Gastroesophageal sphincter (tissue), 3 donors: ENCODE results near the gene HCN1.

Experiments used
- EP300 ChIP-seq: sonication (generic); formaldehyde crosslinking; IDR thresholded peaks from one replicate; pipeline ENCODE4 v1.6.1; 2017; ENCODE audit warnings: antibody characterized with exemption, mild to moderate bottlenecking
- POLR2A ChIP-seq, 2 donors: fragments of 450-650 bp; IDR thresholded peaks; one replicate each; pipeline ENCODE4 v1.6.1; 2017; ENCODE audit warnings: antibody characterized with exemption in 2 of 2, mild to moderate bottlenecking in 2 of 2, moderate library complexity in 1 of 2
- POLR2AphosphoS5 ChIP-seq: sonication (generic); formaldehyde crosslinking; IDR thresholded peaks from one replicate; pipeline ENCODE4 v1.6.1; 2017; ENCODE audit warnings: antibody characterized with exemption
- TF ChIP-seq, protein P1 (sequence below), 4 experiments: fragments of 200-600 bp in 2 of 4; fragments of 450-650 bp in 2 of 4; sonication (generic) in 1 of 4; IDR thresholded peaks; one replicate each; pipeline ENCODE4 v1.5.1; 2017 to 2019; ENCODE audit warnings: antibody characterized with exemption in 4 of 4, mild to moderate bottlenecking in 2 of 4, moderate library complexity in 2 of 4

- no peak for TF ChIP-seq POLR2A (IDR thresholded peaks at IDR 0.05)
- no peak for TF ChIP-seq POLR2AphosphoS5
- no peak for TF ChIP-seq EP300
- TF ChIP-seq, protein P1, sequence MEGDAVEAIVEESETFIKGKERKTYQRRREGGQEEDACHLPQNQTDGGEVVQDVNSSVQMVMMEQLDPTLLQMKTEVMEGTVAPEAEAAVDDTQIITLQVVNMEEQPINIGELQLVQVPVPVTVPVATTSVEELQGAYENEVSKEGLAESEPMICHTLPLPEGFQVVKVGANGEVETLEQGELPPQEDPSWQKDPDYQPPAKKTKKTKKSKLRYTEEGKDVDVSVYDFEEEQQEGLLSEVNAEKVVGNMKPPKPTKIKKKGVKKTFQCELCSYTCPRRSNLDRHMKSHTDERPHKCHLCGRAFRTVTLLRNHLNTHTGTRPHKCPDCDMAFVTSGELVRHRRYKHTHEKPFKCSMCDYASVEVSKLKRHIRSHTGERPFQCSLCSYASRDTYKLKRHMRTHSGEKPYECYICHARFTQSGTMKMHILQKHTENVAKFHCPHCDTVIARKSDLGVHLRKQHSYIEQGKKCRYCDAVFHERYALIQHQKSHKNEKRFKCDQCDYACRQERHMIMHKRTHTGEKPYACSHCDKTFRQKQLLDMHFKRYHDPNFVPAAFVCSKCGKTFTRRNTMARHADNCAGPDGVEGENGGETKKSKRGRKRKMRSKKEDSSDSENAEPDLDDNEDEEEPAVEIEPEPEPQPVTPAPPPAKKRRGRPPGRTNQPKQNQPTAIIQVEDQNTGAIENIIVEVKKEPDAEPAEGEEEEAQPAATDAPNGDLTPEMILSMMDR (IDR thresholded peaks at IDR 0.05) = no peak
These were observed 443.2 kb downstream of the HCN1 start for GRCh38 chr5:45252978-45253377.
